ENCODE measurements around the gene CSTA.
A peak's percentile ranks its signal among the peaks of the same experiment; 100 is the strongest.

CSTA gene

GRCh38 chr3:122377975-122378374 is 52.9 kb downstream of the CSTA start:
- no peak for DNase-seq (ENCODE audit: low read depth in 2 of 2)

DNA sequence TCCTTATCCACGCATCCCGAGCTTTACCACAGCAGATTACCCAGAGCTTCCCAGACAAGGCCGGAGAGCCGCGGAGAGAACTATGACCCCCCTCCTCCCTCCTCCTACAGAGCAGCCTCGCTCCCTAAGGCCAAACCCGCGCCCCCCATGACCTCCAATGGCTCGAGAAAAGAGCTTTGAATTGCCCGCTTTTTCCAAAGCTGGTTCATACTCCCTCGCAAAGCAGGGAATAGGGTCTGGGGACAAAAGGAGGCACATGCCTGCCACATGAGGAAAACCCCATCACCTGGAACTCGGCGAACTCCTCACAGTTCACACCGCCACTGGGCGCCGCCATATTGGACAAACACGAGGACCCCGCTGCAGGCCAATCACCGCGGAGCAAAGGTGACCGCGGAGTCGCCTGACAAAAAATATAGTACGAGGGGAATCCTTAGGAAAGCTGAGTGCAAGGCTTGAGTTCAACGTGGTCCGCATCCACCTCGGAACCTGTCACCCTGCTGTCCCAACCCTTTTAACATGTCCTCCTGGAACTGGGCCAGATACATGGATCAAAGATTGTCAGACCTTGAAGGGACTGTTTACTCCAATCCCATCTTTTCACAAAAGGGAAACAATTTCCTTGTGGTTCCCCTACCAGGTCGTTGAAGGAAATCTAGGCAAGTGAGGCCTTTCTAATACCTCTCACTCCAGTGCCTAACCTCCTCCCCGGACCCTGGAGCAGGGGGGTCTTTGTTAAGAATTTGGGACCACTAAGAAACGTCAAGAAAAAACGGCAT is 58.0 kb downstream of the CSTA start, which contains the start of gene MIX23:
Gene MIX23 (minus strand): TSS at position 344 of the 779 bp plus-strand sequence. CDS start 7 bp downstream, at position 337.
- peak; percentile 47 to 72 for DNase-seq (ENCODE audit: low read depth in 2 of 2)

- DNase-seq (ENCODE audit: low read depth in 2 of 2): peak; percentile 83 to 86
These were observed 59.0 kb downstream of the CSTA start, which contains the start of gene FAM162A for GRCh38 chr3:122383771-122384697. FAM162A (plus strand) TSS chr3:122384182; CDS start chr3:122384266, 84 bp downstream.

DNA sequence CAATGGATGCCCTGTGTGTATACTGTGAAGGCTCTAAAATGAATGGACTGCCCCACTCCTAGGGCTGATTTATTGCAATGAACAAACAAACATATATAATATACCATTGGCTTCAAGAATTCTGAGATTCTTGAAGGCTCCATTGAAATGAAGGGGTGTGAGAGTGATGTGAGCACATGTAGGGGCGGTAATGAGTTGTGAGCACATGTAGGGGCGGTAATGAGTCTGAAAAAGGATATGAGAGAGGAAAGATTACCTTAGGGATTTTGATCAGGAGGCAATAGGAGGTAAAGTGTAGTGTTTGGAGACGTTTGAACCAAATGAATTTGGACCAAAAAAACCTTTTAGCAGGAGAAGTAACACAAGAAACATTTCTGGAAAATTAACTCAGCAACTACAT is 62.7 kb downstream of the CSTA start:
- DNase-seq (ENCODE audit: low read depth in 2 of 2): no peak

- no peak for DNase-seq (ENCODE audit: low read depth in 2 of 2)
These were observed 64.1 kb downstream of the CSTA start for GRCh38 chr3:122389197-122389596.

DNA sequence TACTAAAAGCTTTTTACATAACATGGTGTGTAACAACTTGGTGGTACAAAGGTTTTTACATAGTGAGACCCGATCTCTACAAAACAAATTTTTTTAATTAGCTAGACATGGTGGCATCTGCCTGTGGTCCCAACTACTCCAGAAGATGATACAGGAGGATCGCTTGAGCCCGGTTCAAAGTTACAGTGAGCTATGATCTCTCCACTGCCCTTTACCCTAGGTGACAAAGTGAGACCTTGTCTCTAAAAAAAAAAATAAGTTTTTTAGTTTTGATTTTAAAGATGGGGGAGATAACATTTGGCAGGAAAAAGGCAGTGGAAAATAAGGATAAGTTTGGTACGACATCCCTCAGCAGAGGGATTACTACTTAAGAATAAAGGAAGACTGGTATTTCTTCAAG is 64.8 kb downstream of the CSTA start:
- DNase-seq (ENCODE audit: low read depth in 2 of 2): no peak

DNA sequence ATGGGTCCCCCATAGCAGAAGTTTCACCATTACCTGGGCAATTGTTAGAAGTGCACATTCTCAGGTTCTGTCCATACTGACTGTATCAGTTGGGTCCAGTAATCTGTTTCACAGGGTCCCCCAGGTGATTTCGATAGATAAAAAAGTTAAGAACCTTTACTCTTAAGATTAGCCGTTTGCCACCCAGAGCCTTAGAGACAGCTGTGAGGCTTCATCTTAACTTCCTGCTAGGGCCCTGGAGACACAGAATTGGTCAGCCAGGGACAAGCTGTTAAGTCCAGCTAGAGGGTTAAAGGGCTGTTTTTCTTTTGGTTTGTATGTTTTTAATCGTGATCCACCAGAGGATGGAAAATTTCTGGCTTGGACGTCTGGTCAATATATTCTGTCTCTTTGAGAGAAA is 65.6 kb downstream of the CSTA start:
- no peak for DNase-seq (ENCODE audit: low read depth in 2 of 2)

All from stimulated activated CD4-positive, alpha-beta T cell treated with anti-CD3 and anti-CD28 coated beads, Interleukin-1b, Interleukin-23, amount 100 ng/mL, for 1 hour (primary cell).